A673 (cell line): ENCODE measurements around the gene EIF4G1.

Experiments
- CTCF ChIP-seq: fragments of 300-800, 200-600 bp; sonication (generic); conservative IDR thresholded peaks from 2 replicates; pipeline ENCODE4 v1.5.1; 2017; ENCODE audit warnings: low read depth, mild to moderate bottlenecking, antibody characterized with exemption, low read length, moderate library complexity, mixed read lengths
- EZH2 ChIP-seq: fragments of 200-600 bp; sonication (generic); IDR thresholded peaks from 2 replicates; pipeline ENCODE4 v1.6.1; 2017; ENCODE audit warnings: borderline replicate concordance, low read depth, mild to moderate bottlenecking, mixed read lengths, antibody characterized with exemption, low read length; ENCODE audit not compliant: poor library complexity, severe bottlenecking

GRCh38 chr3:184352149-184352785, 37.9 kb downstream of the EIF4G1 start:
- TF ChIP-seq CTCF (no peak), EZH2 (no peak)
